HTR-8/SVneo (cell line): ENCODE measurements around the gene MRPL36.

Source experiments
- DNase-seq: peaks from one replicate; pipeline ENCODE4 v3.0.0; 2011; ENCODE audit warnings: low spot score, mixed read lengths; ENCODE audit not compliant: insufficient read length
- FAIRE-seq: peaks from 2 replicates; lab custom pipeline; 2011; peaks lifted over from hg19 to GRCh38; lab: Jason Lieb, UNC

MRPL36 gene

DNA sequence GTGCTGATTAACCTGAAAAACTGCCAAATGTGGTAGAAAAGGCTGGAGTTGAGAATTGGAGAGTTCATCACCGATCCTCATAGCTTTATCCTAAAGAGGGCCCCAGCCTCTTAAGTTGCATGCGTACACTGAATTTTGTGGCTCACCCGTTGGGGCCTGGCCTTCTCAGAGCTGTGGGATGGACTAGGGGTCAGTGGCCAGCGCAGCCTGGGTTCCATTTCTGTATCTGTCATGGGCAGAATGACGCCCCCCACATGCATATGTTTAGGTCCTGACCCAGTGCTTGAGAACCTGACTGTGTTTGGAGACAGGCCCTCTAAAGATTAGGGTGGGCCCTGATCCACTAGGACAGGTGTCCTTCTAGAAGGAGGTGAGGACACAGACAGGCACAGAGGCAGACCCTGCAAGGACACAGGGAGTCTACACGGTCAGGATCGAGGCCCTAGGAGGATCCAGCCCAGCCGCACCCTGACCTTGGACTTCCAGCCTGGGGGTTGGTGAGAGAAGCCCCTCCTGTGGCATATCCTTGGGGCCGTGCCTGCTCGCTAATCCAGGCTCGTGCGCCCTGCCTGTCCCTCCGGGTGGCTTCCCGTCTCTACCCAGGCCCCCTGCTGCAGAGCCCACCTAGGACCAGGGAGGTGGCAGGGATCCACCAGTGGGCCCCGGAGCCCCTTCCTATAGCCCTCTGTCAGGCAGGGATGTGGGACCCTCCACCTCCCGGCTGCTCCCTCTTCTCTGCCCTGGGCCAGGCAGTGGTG lies 33.8 kb upstream of the MRPL36 start:
- FAIRE-seq: no peak

DNA sequence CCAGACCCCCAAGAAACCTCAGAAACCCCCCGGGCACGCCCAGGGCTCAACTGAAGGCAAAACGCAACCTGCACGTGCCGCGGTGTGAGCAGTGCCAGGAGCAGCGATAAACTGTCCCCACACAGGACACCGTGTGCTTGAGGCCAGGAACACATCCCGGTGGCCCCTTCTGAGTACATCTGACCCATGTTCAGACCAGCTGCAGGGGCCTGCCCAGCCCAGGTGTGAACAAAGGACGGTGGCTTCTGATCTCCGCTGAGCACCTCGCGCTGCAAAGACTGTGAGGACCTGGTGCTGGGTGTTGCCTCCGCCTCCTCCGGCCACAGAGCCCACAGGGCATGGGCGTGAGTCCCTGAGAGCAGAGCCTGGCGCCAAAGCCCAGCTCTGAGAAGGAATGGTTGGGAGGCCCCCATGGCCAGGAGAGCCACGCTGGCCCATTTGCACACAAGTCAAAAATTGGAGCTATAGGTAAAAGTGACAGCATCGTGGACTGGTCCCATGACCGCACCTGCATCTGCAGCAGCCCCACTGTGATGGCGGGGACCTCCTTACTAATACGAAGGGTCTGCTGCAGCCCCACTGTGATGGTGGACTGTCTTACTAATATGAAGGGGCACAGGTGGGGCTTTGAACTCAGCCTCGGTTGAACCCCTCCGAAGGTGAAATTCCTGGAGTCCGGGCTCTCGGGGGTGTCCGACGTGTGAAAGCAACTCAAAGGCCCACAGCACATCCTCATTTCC lies 33.0 kb upstream of the MRPL36 start:
- DNase-seq (no peak), FAIRE-seq (no peak)

More for the DNA sequence above, 33.8 kb upstream of the MRPL36 start:
- DNase-seq: no peak

- DNase-seq (no peak), FAIRE-seq (no peak)
Measured at GRCh38 chr5:1831677-1832313, 32.2 kb upstream of the MRPL36 start.

DNA sequence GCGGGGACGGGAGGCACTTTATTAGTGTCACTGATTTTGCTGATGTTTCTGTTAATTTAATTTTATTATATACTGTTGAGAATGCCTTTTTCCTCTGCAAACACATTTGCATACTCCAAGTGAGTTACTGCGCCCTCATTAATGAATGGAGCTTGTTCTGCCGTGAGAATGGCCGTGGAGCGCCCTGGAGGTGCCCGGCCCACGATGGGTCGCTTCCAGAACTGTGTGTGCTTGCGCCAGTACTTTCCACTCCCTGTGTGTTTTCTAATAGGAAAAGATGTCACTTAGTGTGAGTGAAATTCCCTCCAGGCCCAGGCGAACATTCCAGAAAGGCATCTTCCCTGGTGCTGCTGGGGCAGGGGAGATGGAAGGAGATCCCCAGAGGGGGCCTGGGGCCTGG lies 31.6 kb upstream of the MRPL36 start:
- FAIRE-seq (no peak), DNase-seq (no peak)

DNA sequence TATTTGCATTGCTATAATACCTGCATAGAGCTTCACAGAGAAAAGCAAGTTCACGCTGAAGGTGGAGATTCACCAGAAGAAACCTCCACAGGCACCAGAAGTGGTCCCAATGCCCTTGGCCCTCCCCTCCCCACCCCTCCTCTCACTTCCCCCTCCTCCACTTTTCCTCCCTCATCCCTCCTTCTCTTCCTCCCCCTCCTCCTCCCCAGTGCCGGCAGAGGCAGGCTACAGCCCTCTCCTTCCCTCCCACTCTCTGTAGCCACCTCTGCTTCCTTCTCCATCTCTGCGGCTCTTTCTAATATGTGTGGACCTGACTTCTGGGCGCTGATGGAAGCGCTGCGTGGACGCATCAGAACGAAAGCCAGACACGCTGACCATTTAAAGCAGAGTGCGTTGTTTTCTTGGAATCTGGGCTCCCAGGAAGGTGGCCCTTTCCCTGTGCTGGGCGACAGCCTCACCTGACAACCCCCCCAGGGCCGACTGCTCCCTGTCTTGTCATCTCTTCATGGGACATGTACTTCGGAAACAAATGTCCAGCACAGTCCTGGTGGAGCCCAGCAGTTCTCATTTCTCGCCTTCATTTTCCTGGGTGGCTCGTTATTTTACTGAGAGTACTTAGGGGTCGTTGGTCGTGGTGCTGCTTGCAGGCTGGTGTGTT lies 31.1 kb upstream of the MRPL36 start:
- DNase-seq: no peak

GRCh38 chr5:1827886-1828397 lies 28.3 kb upstream of the MRPL36 start:
- FAIRE-seq (no peak), DNase-seq (no peak)

More for the DNA sequence above, 31.1 kb upstream of the MRPL36 start:
- FAIRE-seq: no peak

DNA sequence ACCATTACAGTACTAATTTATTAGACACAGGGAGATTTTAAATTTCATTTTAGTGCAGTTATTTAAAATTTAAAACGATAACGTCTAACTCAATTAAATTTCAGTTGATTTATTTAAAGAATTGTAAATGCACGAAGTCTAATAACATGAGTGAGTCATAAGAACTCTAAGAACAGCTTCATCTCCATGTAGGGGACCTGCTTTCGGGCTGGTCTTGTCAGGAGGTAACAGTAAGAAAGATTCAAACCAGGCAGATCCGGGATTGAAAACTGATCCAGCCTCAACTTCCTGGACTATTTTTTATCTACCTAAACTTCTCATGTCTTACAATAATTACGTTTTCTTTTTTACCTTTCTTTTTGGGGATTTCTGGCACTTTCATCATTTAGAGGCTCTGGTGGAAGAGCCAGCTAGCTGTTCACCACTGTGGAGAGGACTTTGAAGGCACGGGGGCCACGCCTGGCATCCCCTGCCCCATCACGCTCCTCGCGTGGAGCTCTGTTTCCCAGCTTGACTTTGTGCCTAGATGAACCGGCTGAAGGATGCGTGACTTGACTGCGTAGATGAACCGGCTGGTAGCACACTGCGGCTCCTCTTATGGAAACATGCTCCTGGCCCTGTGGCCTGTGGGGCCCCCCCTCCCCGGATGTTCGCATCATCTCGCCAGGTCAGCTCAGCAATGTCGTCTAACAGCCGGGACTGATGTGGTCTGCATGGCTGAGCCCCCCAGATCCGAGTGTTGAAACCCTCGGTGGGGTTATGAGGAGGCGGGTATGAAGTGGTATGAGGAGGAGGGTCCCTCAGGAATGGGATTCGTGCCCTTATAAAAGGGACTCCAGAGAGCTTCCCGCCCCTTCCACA lies 27.6 kb upstream of the MRPL36 start:
- FAIRE-seq: no peak
- DNase-seq: no peak

GRCh38 chr5:1826235-1826980 lies 26.8 kb upstream of the MRPL36 start:
- peak; percentile 64 for FAIRE-seq
- DNase-seq: no peak

- DNase-seq: no peak
- no peak for FAIRE-seq
Measured at GRCh38 chr5:1824903-1825841, 25.5 kb upstream of the MRPL36 start.

DNA sequence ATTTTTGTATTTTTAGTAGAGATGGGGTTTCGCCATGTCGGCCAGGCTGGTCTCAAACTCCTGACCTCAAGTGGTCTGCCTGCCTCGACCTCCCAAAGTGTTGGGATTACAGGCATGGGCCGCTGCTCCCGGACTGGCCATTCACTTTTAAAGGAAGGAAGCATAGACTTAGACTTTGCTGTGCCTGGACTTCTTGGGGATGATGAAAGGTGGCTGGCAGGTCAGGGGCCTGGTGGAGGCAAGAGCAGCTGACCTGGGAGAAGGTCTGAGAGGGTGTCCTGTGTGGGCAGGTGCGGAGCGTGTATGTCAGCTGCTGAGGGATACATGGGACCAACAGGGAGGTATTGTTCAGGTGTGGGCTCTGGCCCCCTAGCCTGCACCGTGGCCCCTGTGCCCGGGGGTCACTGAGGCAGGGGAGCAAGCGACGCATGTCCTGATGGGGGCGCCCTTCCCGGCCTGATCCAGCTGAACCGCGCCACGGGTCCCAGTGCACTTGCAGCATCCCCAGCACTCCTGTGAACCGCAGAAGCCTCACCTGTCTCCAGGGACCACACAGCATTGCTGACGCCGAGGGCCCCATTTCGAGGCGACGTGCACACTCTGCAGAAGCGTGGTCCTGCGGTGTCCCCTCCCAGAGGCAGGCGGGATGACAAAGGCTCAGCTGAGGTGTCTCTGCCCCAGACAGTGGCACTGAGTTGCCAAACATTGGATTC lies 24.6 kb upstream of the MRPL36 start:
- FAIRE-seq: no peak
- DNase-seq: no peak

- DNase-seq: no peak
Measured at GRCh38 chr5:1823381-1824034, 23.9 kb upstream of the MRPL36 start.

GRCh38 chr5:1821862-1822261 lies 22.2 kb upstream of the MRPL36 start:
- DNase-seq (no peak), FAIRE-seq (peak; percentile 54)

More at GRCh38 chr5:1823381-1824034, 23.9 kb upstream of the MRPL36 start:
- no peak for FAIRE-seq

- FAIRE-seq (no peak), DNase-seq (no peak)
Measured at GRCh38 chr5:1820926-1821325, 21.3 kb upstream of the MRPL36 start.

DNA sequence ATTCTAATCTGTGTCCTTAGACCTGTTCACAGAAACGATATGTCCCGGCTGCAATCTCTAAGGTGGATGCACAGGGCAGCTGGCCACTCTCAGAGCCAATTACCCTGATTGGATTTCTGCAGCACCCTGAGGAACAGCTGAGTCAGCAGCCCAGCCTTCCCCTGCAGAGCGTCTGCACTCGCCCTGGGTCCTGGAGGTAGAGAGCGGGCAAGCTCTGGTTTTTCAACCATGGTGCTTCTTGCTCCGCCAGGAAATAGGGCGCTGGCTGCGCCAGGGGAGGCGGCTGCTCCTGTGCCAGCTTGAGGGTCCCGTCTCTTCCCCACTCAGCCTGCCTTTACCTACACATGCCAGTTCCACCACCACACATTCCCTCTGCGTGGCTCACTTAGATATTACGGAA lies 20.7 kb upstream of the MRPL36 start:
- no peak for DNase-seq
- no peak for FAIRE-seq

DNA sequence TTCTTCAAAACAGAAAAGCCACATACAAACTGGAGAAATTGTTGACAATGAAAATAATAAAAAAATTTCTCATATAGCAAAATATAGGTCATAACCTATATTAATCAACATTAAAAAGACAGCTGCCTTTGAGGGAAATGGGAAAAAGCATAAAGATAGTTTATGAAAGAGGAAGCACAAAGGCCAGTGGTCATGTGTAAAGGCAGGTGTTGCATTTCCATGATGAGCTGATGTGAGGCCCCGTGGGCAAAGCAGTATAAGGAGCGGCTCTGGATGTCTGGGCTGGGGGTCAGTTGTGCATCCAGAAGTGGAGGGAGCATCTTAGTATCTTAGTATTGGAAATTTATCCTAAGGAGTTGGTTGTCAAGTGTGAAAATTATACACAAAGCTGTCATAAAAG lies 19.8 kb upstream of the MRPL36 start:
- DNase-seq (no peak), FAIRE-seq (no peak)

- DNase-seq: no peak
- FAIRE-seq: no peak
Measured at GRCh38 chr5:1818784-1819183, 19.1 kb upstream of the MRPL36 start.
